WTC11 (cell line): ENCODE results near the gene SMAP1. TPM values are rescaled to one million over a fixed set of nuclear protein-coding genes. Genes with fewer than 3 reads are reported as not detected.

ENCODE experiments used
- ATAC-seq: fragments of 200-7000 bp; cut with Tn5 transposase; 2 replicates; pipeline ENCODE4 v1.10.0; 2021; ENCODE audit warnings: mild to moderate bottlenecking, moderate library complexity
- CTCF ChIA-PET: fragments of 300-600 bp; sonication (Branson Sonifier 250); formaldehyde crosslinking; loops from one replicate; lab custom pipeline; 2021; ENCODE audit warnings: antibody characterized with exemption; lab: Charles Lee
- POLR2A ChIA-PET: fragments of 350-600 bp; sonication (Branson Sonifier 250); formaldehyde crosslinking; loops from one replicate; lab custom pipeline; 2021; ENCODE audit warnings: antibody characterized with exemption; lab: Charles Lee
- DNase-seq: peaks from one replicate; pipeline ENCODE4 v3.0.0; 2021; ENCODE audit warnings: low spot score
- H3K27ac Mint-ChIP-seq: 2 replicates; pipeline ENCODE4 v1.8.0; 2021; ENCODE audit warnings: mixed read lengths
- H3K27me3 Mint-ChIP-seq: 2 replicates; pipeline ENCODE4 v1.8.0; 2021; ENCODE audit warnings: low read depth, mild to moderate bottlenecking, moderate library complexity, mixed read lengths
- H3K36me3 Mint-ChIP-seq: 2 replicates; pipeline ENCODE4 v1.8.0; 2021; ENCODE audit warnings: mixed read lengths
- H3K4me1 Mint-ChIP-seq: 2 replicates; pipeline ENCODE4 v1.8.0; 2022; ENCODE audit warnings: mixed read lengths
- H3K4me3 Mint-ChIP-seq: 2 replicates; pipeline ENCODE4 v1.8.0; 2021; ENCODE audit warnings: mild to moderate bottlenecking, moderate library complexity, mixed read lengths
- H3K9me3 Mint-ChIP-seq: 2 replicates; pipeline ENCODE4 v1.8.0; 2021; ENCODE audit warnings: mixed read lengths
- CREB1 ChIP-seq: sonication (generic); formaldehyde crosslinking; IDR thresholded peaks from 2 replicates; pipeline ENCODE4 v1.8.0; 2023; ENCODE audit warnings: mild to moderate bottlenecking, missing genetic modification reagents
- ETV6 ChIP-seq: sonication (generic); formaldehyde crosslinking; IDR thresholded peaks from 2 replicates; pipeline ENCODE4 v1.8.1; 2022; ENCODE audit warnings: mild to moderate bottlenecking, missing genetic modification reagents
- FOXK1 ChIP-seq: sonication (generic); formaldehyde crosslinking; IDR thresholded peaks from 2 replicates; pipeline ENCODE4 v1.8.0; 2022; ENCODE audit warnings: mild to moderate bottlenecking, moderate library complexity, missing genetic modification reagents
- FOXP1 ChIP-seq: sonication (generic); formaldehyde crosslinking; IDR thresholded peaks from 2 replicates; pipeline ENCODE4 v1.8.0; 2022; ENCODE audit warnings: missing genetic modification reagents, mild to moderate bottlenecking, moderate library complexity, borderline replicate concordance
- GRHL2 ChIP-seq: fragments of 250-450 bp; sonication (Bioruptor Pico); IDR thresholded peaks from 2 replicates; pipeline ENCODE4 v1.8.0; 2022; ENCODE audit warnings: mild to moderate bottlenecking, moderate library complexity; ENCODE audit not compliant: insufficient replicate concordance, severe bottlenecking
- GTF2I ChIP-seq: fragments of 250-450 bp; sonication (Bioruptor Pico); conservative IDR thresholded peaks from 2 replicates; pipeline ENCODE4 v1.4.0; 2021; ENCODE audit warnings: mild to moderate bottlenecking
- SMAD4 ChIP-seq: sonication (generic); formaldehyde crosslinking; IDR thresholded peaks from 2 replicates; pipeline ENCODE4 v1.8.0; 2022; ENCODE audit warnings: mild to moderate bottlenecking, missing genetic modification reagents
- SP1 ChIP-seq: sonication (generic); formaldehyde crosslinking; conservative IDR thresholded peaks from 2 replicates; pipeline ENCODE4 v1.8.1; 2022; ENCODE audit warnings: missing genetic modification reagents
- TCF7 ChIP-seq: sonication (generic); formaldehyde crosslinking; IDR thresholded peaks from 2 replicates; pipeline ENCODE4 v1.8.0; 2022; ENCODE audit warnings: mild to moderate bottlenecking, low read depth, missing genetic modification reagents, moderate library complexity
- TEAD1 ChIP-seq: sonication (generic); formaldehyde crosslinking; IDR thresholded peaks from 2 replicates; pipeline ENCODE4 v1.8.0; 2022; ENCODE audit warnings: mild to moderate bottlenecking, missing genetic modification reagents
- ZNF423 ChIP-seq: fragments of 250-450 bp; sonication (Bioruptor Pico); IDR thresholded peaks from 2 replicates; pipeline ENCODE4 v2.1.2; 2022; ENCODE audit warnings: mild to moderate bottlenecking, moderate library complexity
- total RNA-seq: library from RNA; stranded (reverse); gene quantifications from 3 replicates; pipeline ENCODE4 v1.2.3, GENCODE V29; 2021
- TF ChIP-seq, protein P1 (sequence below): sonication (generic); formaldehyde crosslinking; IDR thresholded peaks from 2 replicates; pipeline ENCODE4 v1.8.1; 2022; ENCODE audit warnings: missing genetic modification reagents, borderline replicate concordance
- TF ChIP-seq, protein P2 (sequence below): fragments of 250-450 bp; sonication (Bioruptor Pico); IDR thresholded peaks from 2 replicates; pipeline ENCODE4 v1.9.0; 2021; ENCODE audit warnings: mild to moderate bottlenecking, borderline replicate concordance
- TF ChIP-seq, protein P3 (sequence below): sonication (generic); formaldehyde crosslinking; conservative IDR thresholded peaks from 2 replicates; pipeline ENCODE4 v1.8.1; 2022; ENCODE audit warnings: mild to moderate bottlenecking, missing genetic modification reagents
- TF ChIP-seq, protein P4 (sequence below): sonication (generic); formaldehyde crosslinking; IDR thresholded peaks from 2 replicates; pipeline ENCODE4 v1.8.1; 2022; ENCODE audit warnings: mild to moderate bottlenecking, moderate library complexity, missing genetic modification reagents
- TF ChIP-seq, protein P5 (sequence below): sonication (generic); formaldehyde crosslinking; IDR thresholded peaks from 2 replicates; pipeline ENCODE4 v1.8.1; 2023; ENCODE audit warnings: mild to moderate bottlenecking, missing genetic modification reagents
- TF ChIP-seq, protein P6 (sequence below): fragments of 250-450 bp; sonication (Bioruptor Pico); IDR thresholded peaks from 2 replicates; pipeline ENCODE4 v1.9.0; 2021; ENCODE audit warnings: mild to moderate bottlenecking
- TF ChIP-seq, protein P7 (sequence below): fragments of 250-450 bp; sonication (Bioruptor Pico); IDR thresholded peaks from 2 replicates; pipeline ENCODE4 v2.1.2; 2022; ENCODE audit warnings: mild to moderate bottlenecking, moderate library complexity
- TF ChIP-seq, protein P8 (sequence below): fragments of 250-450 bp; sonication (Bioruptor Pico); IDR thresholded peaks from 2 replicates; pipeline ENCODE4 v1.9.0; 2021; ENCODE audit warnings: mild to moderate bottlenecking

The SMAP1 gene
- total RNA-seq, 1 experiment from 2014 or later = 29.0 TPM

DNA sequence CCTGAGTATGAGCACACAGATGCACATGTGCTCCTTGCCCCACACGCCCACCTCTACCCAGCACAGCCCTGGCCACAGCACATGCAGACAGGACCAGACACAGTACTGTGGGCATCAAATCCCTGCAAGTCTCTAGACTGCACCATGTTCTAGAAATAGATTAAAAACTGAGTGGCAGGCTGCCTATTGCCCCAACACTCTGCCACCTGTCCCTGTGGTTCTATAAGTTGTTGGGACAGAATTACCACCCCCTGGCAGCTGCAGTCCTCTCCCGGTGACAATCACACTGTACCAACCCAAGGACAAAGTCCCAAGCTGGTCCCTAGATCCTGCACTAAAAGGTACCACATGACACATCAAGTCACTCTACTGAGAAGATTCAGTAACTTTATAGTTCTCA is 219.0 kb downstream of the SMAP1 start:
- ATAC-seq (no peak), DNase-seq (no peak)
- no peak overlapping the region for H3K27ac Mint-ChIP-seq
- POLR2A ChIA-PET = no interaction called here
- CTCF ChIA-PET = interaction anchor here (1.4 to 3.0 kb wide), 2 partner anchors 126 to 366 kb away, joined by 4 to 22 read pairs; no protein-coding TSS in a partner anchor
- H3K4me1 Mint-ChIP-seq = peaks cover 31% of the 10 kb centered on the region
- no peaks in the 10 kb centered on the region for H3K9me3 Mint-ChIP-seq
- H3K36me3 Mint-ChIP-seq = no peaks in the 10 kb centered on the region
- H3K27me3 Mint-ChIP-seq = no peaks in the 10 kb centered on the region; the same call in 1 of the 2 replicates
- H3K4me3 Mint-ChIP-seq = no peak overlapping the region
- TF ChIP-seq, protein P1, sequence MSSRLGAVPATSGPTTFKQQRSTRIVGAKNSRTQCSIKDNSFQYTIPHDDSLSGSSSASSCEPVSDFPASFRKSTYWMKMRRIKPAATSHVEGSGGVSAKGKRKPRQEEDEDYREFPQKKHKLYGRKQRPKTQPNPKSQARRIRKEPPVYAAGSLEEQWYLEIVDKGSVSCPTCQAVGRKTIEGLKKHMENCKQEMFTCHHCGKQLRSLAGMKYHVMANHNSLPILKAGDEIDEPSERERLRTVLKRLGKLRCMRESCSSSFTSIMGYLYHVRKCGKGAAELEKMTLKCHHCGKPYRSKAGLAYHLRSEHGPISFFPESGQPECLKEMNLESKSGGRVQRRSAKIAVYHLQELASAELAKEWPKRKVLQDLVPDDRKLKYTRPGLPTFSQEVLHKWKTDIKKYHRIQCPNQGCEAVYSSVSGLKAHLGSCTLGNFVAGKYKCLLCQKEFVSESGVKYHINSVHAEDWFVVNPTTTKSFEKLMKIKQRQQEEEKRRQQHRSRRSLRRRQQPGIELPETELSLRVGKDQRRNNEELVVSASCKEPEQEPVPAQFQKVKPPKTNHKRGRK (CRISPR knock-in tag) = no peak
- TF ChIP-seq GRHL2 (CRISPR knock-in tag) (no peak), GTF2I (no peak), CREB1 (no peak), ETV6 (no peak), SMAD4 (CRISPR knock-in tag) (no peak), FOXK1 (CRISPR knock-in tag) (no peak), ZNF423 (CRISPR knock-in tag) (no peak), TEAD1 (no peak), TCF7 (CRISPR knock-in tag) (no peak), SP1 (CRISPR knock-in tag) (no peak), FOXP1 (CRISPR knock-in tag) (no peak)
- TF ChIP-seq, protein P2, sequence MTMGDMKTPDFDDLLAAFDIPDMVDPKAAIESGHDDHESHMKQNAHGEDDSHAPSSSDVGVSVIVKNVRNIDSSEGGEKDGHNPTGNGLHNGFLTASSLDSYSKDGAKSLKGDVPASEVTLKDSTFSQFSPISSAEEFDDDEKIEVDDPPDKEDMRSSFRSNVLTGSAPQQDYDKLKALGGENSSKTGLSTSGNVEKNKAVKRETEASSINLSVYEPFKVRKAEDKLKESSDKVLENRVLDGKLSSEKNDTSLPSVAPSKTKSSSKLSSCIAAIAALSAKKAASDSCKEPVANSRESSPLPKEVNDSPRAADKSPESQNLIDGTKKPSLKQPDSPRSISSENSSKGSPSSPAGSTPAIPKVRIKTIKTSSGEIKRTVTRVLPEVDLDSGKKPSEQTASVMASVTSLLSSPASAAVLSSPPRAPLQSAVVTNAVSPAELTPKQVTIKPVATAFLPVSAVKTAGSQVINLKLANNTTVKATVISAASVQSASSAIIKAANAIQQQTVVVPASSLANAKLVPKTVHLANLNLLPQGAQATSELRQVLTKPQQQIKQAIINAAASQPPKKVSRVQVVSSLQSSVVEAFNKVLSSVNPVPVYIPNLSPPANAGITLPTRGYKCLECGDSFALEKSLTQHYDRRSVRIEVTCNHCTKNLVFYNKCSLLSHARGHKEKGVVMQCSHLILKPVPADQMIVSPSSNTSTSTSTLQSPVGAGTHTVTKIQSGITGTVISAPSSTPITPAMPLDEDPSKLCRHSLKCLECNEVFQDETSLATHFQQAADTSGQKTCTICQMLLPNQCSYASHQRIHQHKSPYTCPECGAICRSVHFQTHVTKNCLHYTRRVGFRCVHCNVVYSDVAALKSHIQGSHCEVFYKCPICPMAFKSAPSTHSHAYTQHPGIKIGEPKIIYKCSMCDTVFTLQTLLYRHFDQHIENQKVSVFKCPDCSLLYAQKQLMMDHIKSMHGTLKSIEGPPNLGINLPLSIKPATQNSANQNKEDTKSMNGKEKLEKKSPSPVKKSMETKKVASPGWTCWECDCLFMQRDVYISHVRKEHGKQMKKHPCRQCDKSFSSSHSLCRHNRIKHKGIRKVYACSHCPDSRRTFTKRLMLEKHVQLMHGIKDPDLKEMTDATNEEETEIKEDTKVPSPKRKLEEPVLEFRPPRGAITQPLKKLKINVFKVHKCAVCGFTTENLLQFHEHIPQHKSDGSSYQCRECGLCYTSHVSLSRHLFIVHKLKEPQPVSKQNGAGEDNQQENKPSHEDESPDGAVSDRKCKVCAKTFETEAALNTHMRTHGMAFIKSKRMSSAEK (CRISPR knock-in tag) = no peak
- TF ChIP-seq, protein P3, sequence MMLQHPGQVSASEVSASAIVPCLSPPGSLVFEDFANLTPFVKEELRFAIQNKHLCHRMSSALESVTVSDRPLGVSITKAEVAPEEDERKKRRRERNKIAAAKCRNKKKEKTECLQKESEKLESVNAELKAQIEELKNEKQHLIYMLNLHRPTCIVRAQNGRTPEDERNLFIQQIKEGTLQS (CRISPR knock-in tag) = no peak
- TF ChIP-seq, protein P4, sequence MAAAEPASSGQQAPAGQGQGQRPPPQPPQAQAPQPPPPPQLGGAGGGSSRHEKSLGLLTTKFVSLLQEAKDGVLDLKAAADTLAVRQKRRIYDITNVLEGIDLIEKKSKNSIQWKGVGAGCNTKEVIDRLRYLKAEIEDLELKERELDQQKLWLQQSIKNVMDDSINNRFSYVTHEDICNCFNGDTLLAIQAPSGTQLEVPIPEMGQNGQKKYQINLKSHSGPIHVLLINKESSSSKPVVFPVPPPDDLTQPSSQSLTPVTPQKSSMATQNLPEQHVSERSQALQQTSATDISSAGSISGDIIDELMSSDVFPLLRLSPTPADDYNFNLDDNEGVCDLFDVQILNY (CRISPR knock-in tag) = no peak
- TF ChIP-seq, protein P5, sequence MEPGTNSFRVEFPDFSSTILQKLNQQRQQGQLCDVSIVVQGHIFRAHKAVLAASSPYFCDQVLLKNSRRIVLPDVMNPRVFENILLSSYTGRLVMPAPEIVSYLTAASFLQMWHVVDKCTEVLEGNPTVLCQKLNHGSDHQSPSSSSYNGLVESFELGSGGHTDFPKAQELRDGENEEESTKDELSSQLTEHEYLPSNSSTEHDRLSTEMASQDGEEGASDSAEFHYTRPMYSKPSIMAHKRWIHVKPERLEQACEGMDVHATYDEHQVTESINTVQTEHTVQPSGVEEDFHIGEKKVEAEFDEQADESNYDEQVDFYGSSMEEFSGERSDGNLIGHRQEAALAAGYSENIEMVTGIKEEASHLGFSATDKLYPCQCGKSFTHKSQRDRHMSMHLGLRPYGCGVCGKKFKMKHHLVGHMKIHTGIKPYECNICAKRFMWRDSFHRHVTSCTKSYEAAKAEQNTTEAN (CRISPR knock-in tag) = no peak
- TF ChIP-seq, protein P6, sequence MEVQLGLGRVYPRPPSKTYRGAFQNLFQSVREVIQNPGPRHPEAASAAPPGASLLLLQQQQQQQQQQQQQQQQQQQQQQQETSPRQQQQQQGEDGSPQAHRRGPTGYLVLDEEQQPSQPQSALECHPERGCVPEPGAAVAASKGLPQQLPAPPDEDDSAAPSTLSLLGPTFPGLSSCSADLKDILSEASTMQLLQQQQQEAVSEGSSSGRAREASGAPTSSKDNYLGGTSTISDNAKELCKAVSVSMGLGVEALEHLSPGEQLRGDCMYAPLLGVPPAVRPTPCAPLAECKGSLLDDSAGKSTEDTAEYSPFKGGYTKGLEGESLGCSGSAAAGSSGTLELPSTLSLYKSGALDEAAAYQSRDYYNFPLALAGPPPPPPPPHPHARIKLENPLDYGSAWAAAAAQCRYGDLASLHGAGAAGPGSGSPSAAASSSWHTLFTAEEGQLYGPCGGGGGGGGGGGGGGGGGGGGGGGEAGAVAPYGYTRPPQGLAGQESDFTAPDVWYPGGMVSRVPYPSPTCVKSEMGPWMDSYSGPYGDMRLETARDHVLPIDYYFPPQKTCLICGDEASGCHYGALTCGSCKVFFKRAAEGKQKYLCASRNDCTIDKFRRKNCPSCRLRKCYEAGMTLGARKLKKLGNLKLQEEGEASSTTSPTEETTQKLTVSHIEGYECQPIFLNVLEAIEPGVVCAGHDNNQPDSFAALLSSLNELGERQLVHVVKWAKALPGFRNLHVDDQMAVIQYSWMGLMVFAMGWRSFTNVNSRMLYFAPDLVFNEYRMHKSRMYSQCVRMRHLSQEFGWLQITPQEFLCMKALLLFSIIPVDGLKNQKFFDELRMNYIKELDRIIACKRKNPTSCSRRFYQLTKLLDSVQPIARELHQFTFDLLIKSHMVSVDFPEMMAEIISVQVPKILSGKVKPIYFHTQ (CRISPR knock-in tag) = no peak
- TF ChIP-seq, protein P7, sequence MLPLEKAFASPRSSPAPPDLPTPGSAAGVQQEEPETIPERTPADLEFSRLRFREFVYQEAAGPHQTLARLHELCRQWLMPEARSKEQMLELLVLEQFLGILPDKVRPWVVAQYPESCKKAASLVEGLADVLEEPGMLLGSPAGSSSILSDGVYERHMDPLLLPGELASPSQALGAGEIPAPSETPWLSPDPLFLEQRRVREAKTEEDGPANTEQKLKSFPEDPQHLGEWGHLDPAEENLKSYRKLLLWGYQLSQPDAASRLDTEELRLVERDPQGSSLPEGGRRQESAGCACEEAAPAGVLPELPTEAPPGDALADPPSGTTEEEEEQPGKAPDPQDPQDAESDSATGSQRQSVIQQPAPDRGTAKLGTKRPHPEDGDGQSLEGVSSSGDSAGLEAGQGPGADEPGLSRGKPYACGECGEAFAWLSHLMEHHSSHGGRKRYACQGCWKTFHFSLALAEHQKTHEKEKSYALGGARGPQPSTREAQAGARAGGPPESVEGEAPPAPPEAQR (CRISPR knock-in tag) = no peak
- TF ChIP-seq, protein P8, sequence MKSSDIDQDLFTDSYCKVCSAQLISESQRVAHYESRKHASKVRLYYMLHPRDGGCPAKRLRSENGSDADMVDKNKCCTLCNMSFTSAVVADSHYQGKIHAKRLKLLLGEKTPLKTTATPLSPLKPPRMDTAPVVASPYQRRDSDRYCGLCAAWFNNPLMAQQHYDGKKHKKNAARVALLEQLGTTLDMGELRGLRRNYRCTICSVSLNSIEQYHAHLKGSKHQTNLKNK (CRISPR knock-in tag) = no peak
